Neural cell (in vitro differentiated cells): ENCODE data around the gene SH3RF2. TPM values are rescaled to one million over a fixed set of nuclear protein-coding genes. Genes with fewer than 3 reads are reported as not detected.
"Not testable (repeated sequence)": the region's sequence is repeated elsewhere in the genome, so short reads cannot be mapped to it uniquely, and the experiment has no call there.

ENCODE experiments used
- H2AFZ ChIP-seq: fragments of 200-600, 300-800 bp; sonication (generic), shearing (Covaris generic); 2 replicates; pipeline ENCODE4 v1.6.0; 2014; ENCODE audit warnings: low read depth, mild to moderate bottlenecking, antibody characterized with exemption, low read length, moderate library complexity
- H3F3A ChIP-seq: fragments of 200-600 bp; shearing (Covaris generic); 2 replicates; pipeline ENCODE4 v1.6.1; 2016; ENCODE audit warnings: mild to moderate bottlenecking, moderate library complexity, mixed read lengths, antibody characterized with exemption, low read length; ENCODE audit not compliant: insufficient read depth, poor library complexity, severe bottlenecking
- H3K27ac ChIP-seq: fragments of 200-600, 300-800 bp; sonication (generic), shearing (Covaris generic); 2 replicates; pipeline ENCODE4 v1.5.1; 2014; ENCODE audit warnings: mild to moderate bottlenecking, low read length, moderate library complexity
- H3K27me3 ChIP-seq: fragments of 300-800, 200-600 bp; sonication (generic), shearing (Covaris generic); 2 replicates; pipeline ENCODE4 v1.6.0; 2014; ENCODE audit warnings: mild to moderate bottlenecking, low read depth, low read length, moderate library complexity; ENCODE audit not compliant: insufficient read depth
- H3K36me3 ChIP-seq: fragments of 300-800, 200-600 bp; sonication (generic), shearing (Covaris generic); 2 replicates; pipeline ENCODE4 v1.5.1; 2014; ENCODE audit warnings: mild to moderate bottlenecking, antibody characterized with exemption, low read length, moderate library complexity; ENCODE audit not compliant: insufficient read depth
- H3K4me2 ChIP-seq: fragments of 300-800, 200-600 bp; sonication (generic), shearing (Covaris generic); 2 replicates; pipeline ENCODE4 v1.6.0; 2014; ENCODE audit warnings: mild to moderate bottlenecking, low read length
- H3K4me3 ChIP-seq: fragments of 300-800, 200-600 bp; sonication (generic), shearing (Covaris generic); 2 replicates; pipeline ENCODE4 v1.5.1; 2014; ENCODE audit warnings: mild to moderate bottlenecking, low read length, moderate library complexity
- H3K79me2 ChIP-seq: fragments of 200-600 bp; shearing (Covaris generic); replicated peaks from 2 replicates; pipeline ENCODE4 v1.6.0; 2014; ENCODE audit warnings: mild to moderate bottlenecking, low read length, moderate library complexity; ENCODE audit not compliant: insufficient read depth
- H3K9ac ChIP-seq: fragments of 300-800, 200-600 bp; sonication (generic), shearing (Covaris generic); 2 replicates; pipeline ENCODE4 v1.6.1; 2016; ENCODE audit warnings: mild to moderate bottlenecking, low read length, mixed read lengths
- H3K9me2 ChIP-seq: fragments of 200-600 bp; shearing (Covaris generic); 2 replicates; pipeline ENCODE4 v1.6.1; 2016; ENCODE audit warnings: mild to moderate bottlenecking, low read length, mixed read lengths; ENCODE audit not compliant: insufficient read depth
- H3K9me3 ChIP-seq: fragments of 200-600, 300-800 bp; sonication (generic), shearing (Covaris generic); 2 replicates; pipeline ENCODE4 v1.6.1; 2016; ENCODE audit warnings: mild to moderate bottlenecking, mixed run types, low read length, moderate library complexity, mixed read lengths
- H4K20me1 ChIP-seq: fragments of 200-600 bp; shearing (Covaris generic); 2 replicates; pipeline ENCODE4 v1.6.1; 2016; ENCODE audit warnings: mild to moderate bottlenecking, mixed run types; ENCODE audit not compliant: insufficient read depth
- CTCF ChIP-seq: fragments of 450-650 bp; IDR thresholded peaks from 2 replicates; pipeline ENCODE4 v1.5.1; 2014; ENCODE audit warnings: antibody characterized with exemption, mild to moderate bottlenecking, moderate library complexity; ENCODE audit not compliant: poor library complexity, severe bottlenecking
- EP300 ChIP-seq: fragments of 450-650 bp; conservative IDR thresholded peaks from 2 replicates; pipeline ENCODE4 v1.6.1; 2014; ENCODE audit warnings: antibody characterized with exemption, mild to moderate bottlenecking, moderate library complexity; ENCODE audit not compliant: poor library complexity, severe bottlenecking
- EZH2 ChIP-seq: fragments of 200-600, 300-800 bp; shearing (Covaris generic), sonication (generic); IDR thresholded peaks from 2 replicates; pipeline ENCODE4 v1.6.1; 2014; ENCODE audit warnings: antibody characterized with exemption, low read length, borderline replicate concordance, mild to moderate bottlenecking; ENCODE audit not compliant: insufficient read depth, poor library complexity, severe bottlenecking
- MXI1 ChIP-seq: fragments of 450-650 bp; conservative IDR thresholded peaks from 2 replicates; pipeline ENCODE4 v1.6.1; 2014; ENCODE audit warnings: antibody characterized with exemption, mild to moderate bottlenecking; ENCODE audit not compliant: poor library complexity, severe bottlenecking
- POLR2AphosphoS5 ChIP-seq: IDR thresholded peaks from 2 replicates; pipeline ENCODE4 v1.6.1; 2012
- RAD21 ChIP-seq: fragments of 450-650 bp; conservative IDR thresholded peaks from 2 replicates; pipeline ENCODE4 v1.6.1; 2014; ENCODE audit warnings: antibody characterized with exemption, mild to moderate bottlenecking, moderate library complexity
- REST ChIP-seq: IDR thresholded peaks from 2 replicates; pipeline ENCODE4 v1.6.1; 2012; ENCODE audit warnings: borderline replicate concordance
- SMC3 ChIP-seq: fragments of 450-650 bp; conservative IDR thresholded peaks from 2 replicates; pipeline ENCODE4 v1.6.1; 2014; ENCODE audit warnings: antibody characterized with exemption, mild to moderate bottlenecking, moderate library complexity; ENCODE audit not compliant: poor library complexity
- TAF1 ChIP-seq: IDR thresholded peaks from 2 replicates; pipeline ENCODE4 v1.6.1; 2012; ENCODE audit warnings: low read depth
- polyA plus RNA-seq: library from polyadenylated mRNA; depleted of rRNA; stranded (reverse); fragments of >200 nt; gene quantifications from 2 replicates; pipeline ENCODE4 v1.2.3, GENCODE V29; 2014

Gene SH3RF2
- polyA plus RNA-seq, 1 donor from 2014 or later, result not detected

GRCh38 chr5:146105477-146105876, 169.1 kb downstream of the SH3RF2 start, which contains the start of gene PLAC8L1:
Gene PLAC8L1, minus strand, starts transcription at chr5:146105577. Its CDS starts 1,266 bp downstream, at chr5:146104311.
- no peak within 1 kb of the TSS for H2AFZ ChIP-seq
- no peak for TF ChIP-seq REST
- no peak for TF ChIP-seq RAD21
- TF ChIP-seq POLR2AphosphoS5, result no peak
- TF ChIP-seq SMC3, result no peak
- no peak for TF ChIP-seq MXI1
- TF ChIP-seq CTCF, result no peak
- no peak for TF ChIP-seq EZH2
- TF ChIP-seq EP300, result no peak
- TF ChIP-seq TAF1, result no peak
- H3K4me2 ChIP-seq, result no peak within 1 kb of the TSS

GRCh38 chr5:146107901-146108300, 171.5 kb downstream of the SH3RF2 start:
- Histone ChIP-seq H3K9me2 (no peaks in the 10 kb centered on the region), H3K27ac (no peak overlapping the region), H2AFZ (no peak overlapping the region), H4K20me1 (no peaks in the 10 kb centered on the region), H3K9me3 (no peaks in the 10 kb centered on the region), H3K4me2 (no peak overlapping the region), H3K4me3 (no peak overlapping the region), H3K9ac (no peak overlapping the region), H3F3A (no peaks in the 10 kb centered on the region), H3K36me3 (no peaks in the 10 kb centered on the region), H3K79me2 (no peaks in the 10 kb centered on the region), H3K27me3 (no peaks in the 10 kb centered on the region)
- TF ChIP-seq REST (no peak), SMC3 (no peak), MXI1 (no peak), TAF1 (no peak), CTCF (no peak), RAD21 (no peak)

More at GRCh38 chr5:146105477-146105876, 169.1 kb downstream of the SH3RF2 start, which contains the start of gene PLAC8L1:
- H3K9ac ChIP-seq, result no peak within 1 kb of the TSS
- no peaks in the 10 kb centered on the region for H3K36me3 ChIP-seq
- H3K9me3 ChIP-seq, result no peaks in the 10 kb centered on the region
- H4K20me1 ChIP-seq, result no peaks in the 10 kb centered on the region
- no peak within 1 kb of the TSS for H3K27ac ChIP-seq
- H3K4me3 ChIP-seq, result no peak within 1 kb of the TSS
- no peaks in the 10 kb centered on the region for H3K79me2 ChIP-seq
- no peaks in the 10 kb centered on the region for H3K27me3 ChIP-seq
- H3F3A ChIP-seq, result no peaks in the 10 kb centered on the region
- no peaks in the 10 kb centered on the region for H3K9me2 ChIP-seq

- not testable (repeated sequence) for H3K27ac ChIP-seq, H3K9me2 ChIP-seq, H4K20me1 ChIP-seq, H3K79me2 ChIP-seq, H3K9ac ChIP-seq, H3K9me3 ChIP-seq, H3K36me3 ChIP-seq, H3K4me3 ChIP-seq, H3K27me3 ChIP-seq, H3K4me2 ChIP-seq, H3F3A ChIP-seq, H2AFZ ChIP-seq
Measured at GRCh38 chr5:146108870-146109269, 172.5 kb downstream of the SH3RF2 start.
